Fibroblast of skin of abdomen (primary cell): Measurements from ENCODE around the gene SUPT3H.
"Not testable (repeated sequence)": the region's sequence is repeated elsewhere in the genome, so short reads cannot be mapped to it uniquely, and the experiment has no call there.

Experiments
- DNase-seq: peaks from one replicate; pipeline ENCODE4 v3.0.0-alpha.2; 2013

SUPT3H gene

GRCh38 chr6:45174045-45174444 lies 203.7 kb downstream of the SUPT3H start:
- DNase-seq, result no peak

- no peak for DNase-seq
Measured at GRCh38 chr6:45171380-45171779, 206.4 kb downstream of the SUPT3H start.

DNA sequence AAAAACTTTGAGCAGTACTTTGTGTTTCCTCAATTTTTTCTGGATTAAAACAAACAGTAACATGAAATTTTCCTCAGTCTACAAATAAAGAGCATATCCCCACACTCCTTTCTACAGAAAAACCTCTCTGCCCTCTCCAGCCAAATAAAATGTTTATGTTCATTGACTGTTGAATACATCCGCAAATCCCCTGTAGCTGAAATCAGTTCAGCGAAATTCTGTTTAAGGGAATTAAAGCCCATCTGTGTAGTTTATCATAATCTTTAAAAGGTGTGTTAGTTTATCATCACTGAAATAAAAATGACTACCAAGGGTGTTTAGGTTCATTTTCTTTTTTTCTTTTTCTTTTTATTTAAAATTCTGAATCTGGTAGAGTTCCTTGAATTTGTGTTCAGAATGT lies 207.4 kb downstream of the SUPT3H start:
- no peak for DNase-seq

DNA sequence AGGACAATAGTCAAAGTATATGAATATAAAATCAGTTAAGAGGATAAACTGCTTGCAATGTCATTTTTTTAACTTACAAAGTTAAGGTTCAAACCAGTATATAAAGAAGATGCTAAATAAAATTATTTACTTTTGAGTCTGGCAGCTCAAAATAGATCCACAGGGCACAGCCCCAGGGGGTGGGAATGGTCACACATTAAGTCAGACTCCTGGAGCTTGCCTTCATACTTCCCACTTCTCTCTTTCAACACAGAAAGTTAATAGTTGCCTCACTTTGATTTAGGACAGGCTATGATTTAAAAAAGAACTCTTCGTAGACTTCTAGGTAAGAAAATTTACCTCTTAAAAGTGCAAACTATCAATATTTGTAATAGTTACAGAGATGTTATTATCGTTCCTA lies 207.9 kb downstream of the SUPT3H start:
- DNase-seq, result no peak

GRCh38 chr6:45163952-45164766 lies 213.6 kb downstream of the SUPT3H start:
- DNase-seq, result no peak

DNA sequence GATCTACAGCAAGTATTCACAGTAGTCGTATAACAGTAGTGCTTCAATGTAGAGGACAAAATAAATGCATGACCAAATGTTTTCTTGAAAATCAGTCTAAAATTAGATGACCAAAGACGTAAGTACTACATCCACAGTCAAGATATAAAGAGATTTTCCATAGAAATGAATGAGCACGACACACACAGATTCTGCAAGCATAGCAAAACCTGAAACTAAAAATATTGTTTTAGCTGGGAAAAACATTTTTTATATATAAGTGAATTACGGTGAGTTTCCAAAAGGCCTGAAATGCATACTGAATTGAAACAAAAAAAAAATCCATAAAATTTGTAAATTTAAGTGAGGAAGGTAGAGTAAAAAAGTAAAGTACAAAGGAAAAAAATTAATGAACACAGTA lies 217.4 kb downstream of the SUPT3H start:
- no peak for DNase-seq

DNA sequence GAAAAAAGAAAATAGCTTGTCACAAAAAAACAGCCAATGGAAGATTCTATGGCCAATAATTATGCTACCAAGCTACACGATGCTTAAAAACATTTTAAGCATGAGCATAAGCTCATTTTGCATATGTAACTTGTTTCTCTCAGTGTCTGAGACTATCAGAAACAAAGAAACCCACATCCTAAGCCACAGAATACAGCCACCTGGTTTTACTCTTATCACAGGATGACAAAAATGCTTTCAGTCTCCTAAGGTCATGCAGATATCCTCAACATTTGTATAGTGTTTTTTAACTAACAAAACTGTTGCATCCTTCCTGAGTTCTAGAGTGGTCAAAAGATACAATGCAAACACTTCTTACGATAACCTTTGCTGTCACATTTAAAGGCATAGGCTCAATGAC lies 221.7 kb downstream of the SUPT3H start:
- no peak for DNase-seq

DNA sequence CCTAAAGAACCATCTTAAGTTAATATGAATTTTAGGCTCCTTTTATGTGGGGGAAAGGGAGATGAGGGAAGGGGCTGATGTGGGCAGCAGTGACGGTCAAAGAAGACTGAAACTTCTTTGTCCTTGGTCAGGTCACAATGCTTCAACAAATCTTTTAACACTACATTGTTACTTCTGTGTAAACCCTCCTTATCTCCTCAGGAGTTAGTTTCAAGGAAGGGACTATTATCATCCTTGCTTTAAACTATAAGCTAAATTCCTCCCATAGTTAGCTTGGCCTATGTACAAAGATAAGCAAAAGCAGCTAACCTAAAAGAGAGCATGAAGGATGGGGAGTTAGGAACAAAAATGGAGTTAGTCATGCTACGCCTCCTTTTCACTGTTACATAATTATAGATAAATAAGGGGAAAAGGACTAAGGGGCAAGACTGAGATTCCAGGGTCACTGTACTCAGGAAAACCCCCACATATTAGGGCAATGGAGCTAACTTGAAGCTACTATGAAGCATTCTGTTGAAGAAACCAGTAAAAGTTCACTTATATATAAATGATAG lies 222.3 kb downstream of the SUPT3H start:
- DNase-seq, result no peak

DNA sequence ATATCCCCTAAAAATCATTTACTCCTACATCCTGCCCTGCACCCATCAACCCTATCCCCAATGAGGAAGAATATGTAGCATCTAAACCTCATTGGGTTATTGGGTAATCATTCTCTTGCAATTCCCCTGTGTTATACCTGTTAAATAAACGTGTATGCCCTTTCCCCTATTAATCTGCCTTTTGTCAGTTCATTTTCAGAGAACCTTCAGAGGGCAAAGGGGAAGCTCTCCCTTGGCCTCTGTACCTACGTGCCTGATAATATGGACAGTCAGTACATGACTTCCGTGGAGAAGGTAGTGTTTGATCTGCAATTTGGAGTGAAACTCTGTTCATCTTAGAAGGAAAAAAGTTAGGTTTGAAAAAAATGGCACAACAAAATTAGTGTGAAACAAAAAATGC lies 223.1 kb downstream of the SUPT3H start:
- DNase-seq, result no peak

- DNase-seq, result peak; percentile 73
Measured at GRCh38 chr6:45148711-45149341, 228.9 kb downstream of the SUPT3H start.

DNA sequence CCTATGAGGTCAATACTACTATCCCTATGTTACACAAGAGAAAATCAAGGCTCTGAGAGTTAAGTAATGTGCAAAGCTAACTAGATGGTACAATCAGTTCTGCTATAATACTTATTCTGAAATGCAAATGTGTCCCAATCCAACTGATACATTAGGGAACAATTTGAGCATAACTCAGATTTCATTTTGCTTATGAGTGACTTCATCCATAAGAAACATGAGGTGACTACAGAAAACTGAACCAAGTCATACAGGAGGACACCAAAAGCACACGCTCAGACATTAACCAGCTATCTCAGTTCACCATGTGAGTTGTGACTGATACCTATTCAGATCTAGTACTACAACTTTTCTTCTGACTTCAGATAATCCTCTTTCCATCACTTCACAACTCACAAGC lies 229.5 kb downstream of the SUPT3H start:
- peak; percentile 8 for DNase-seq

- DNase-seq, result not testable (repeated sequence)
Measured at GRCh38 chr6:45145658-45146057, 232.1 kb downstream of the SUPT3H start.

GRCh38 chr6:45138765-45139164 lies 239.0 kb downstream of the SUPT3H start:
- no peak for DNase-seq

- DNase-seq, result no peak
Measured at GRCh38 chr6:45136495-45136894, 241.2 kb downstream of the SUPT3H start.

GRCh38 chr6:45132658-45133294 lies 245.0 kb downstream of the SUPT3H start:
- DNase-seq, result no peak

DNA sequence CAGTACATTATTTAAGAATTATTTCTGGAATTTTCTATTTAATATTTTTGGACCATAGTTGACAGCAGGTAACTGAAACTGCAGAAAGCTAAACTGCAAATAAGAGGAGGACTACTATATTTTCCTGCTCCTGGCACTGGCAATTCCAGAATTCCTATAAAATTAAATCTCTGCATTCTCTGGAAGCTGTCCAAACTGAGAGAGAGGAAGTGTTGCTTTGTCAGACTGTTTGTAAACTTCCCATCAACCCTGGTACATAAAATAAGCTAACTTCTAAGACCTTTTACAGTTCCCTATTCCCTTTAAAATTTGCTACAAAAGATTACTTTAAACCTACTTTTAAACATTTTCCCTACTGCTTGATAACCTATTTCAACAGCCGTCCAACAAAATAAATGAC lies 245.7 kb downstream of the SUPT3H start:
- DNase-seq, result peak; percentile 57

GRCh38 chr6:45129051-45129450 lies 248.7 kb downstream of the SUPT3H start:
- no peak for DNase-seq

DNA sequence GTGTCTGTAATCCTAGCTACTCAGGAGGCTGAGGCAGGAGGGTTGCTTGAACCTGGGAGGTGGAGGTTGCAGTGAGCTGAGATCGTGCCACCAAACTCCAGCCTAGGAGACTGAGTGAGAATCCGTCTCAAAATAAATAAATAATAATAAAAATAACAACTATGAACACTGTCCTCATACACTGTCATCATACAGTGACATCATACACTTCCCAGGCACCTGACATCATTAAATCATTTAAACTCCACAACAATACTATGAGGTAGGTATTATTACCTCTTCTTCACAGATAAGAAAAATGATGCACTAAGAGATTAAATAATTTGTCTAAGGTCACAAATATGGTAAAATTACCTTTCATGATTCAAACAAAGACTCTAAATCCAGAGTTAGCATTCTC lies 250.5 kb downstream of the SUPT3H start:
- DNase-seq, result no peak

DNA sequence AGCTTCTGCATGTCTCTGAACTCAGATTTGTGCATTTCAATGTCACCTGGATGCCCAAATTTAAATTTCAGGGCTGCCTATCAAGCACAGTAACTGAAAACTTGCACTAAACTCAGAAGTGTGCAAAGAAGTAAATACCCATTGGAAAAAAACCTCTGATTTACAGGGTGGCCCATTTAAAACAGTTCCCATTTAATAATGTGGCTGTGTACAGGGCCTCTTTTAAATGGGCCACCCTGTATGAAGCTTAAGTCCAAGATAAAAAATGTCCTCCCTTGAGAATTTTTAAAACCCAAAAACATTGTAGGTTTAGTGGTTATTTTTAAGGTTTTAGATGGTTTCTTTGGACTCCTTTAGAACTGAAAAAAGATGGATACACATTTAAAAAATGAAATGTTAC lies 251.7 kb downstream of the SUPT3H start:
- no peak for DNase-seq

GRCh38 chr6:45123023-45123422 lies 254.7 kb downstream of the SUPT3H start:
- no peak for DNase-seq

DNA sequence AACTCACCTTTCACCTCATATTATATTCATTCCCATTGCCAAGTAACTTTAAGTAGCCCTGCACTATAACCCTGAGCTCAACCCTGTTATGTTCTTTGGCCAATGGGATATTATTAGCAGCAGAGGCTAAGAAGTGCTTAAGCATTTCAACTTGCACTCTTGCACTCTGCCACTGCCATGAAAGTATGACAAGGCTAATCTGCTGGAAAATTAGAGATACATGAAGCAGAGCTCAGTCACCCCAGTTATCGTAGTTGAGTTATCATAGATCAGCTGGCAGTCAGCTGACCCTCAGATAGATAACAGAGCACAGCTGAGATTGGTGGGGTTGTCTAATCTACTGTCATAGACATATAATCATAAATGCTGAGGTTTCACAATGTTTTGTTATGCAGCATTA lies 259.0 kb downstream of the SUPT3H start:
- DNase-seq, result no peak

GRCh38 chr6:45116714-45117410 lies 260.9 kb downstream of the SUPT3H start:
- DNase-seq, result peak; percentile 91

- DNase-seq, result peak; percentile 10
Measured at GRCh38 chr6:45115696-45116095, 262.0 kb downstream of the SUPT3H start.
